ENCODE data around the gene SLC35A5.

SLC35A5 gene

GRCh38 chr3:112572701-112573100, 10.9 kb downstream of the SLC35A5 start:
- no peak for DNase-seq (ENCODE audit: low read depth)

GRCh38 chr3:112579232-112579631, 17.4 kb downstream of the SLC35A5 start:
- DNase-seq (ENCODE audit: low read depth): no peak

GRCh38 chr3:112579697-112580096, 17.9 kb downstream of the SLC35A5 start:
- DNase-seq (ENCODE audit: low read depth): no peak

- peak; percentile 39 for DNase-seq (ENCODE audit: low read depth)
These were observed 20.5 kb downstream of the SLC35A5 start for GRCh38 chr3:112582244-112582874.

GRCh38 chr3:112583105-112583504, 21.3 kb downstream of the SLC35A5 start:
- no peak for DNase-seq (ENCODE audit: low read depth)

GRCh38 chr3:112585782-112586181, 23.9 kb downstream of the SLC35A5 start:
- no peak for DNase-seq (ENCODE audit: low read depth)

- DNase-seq (ENCODE audit: low read depth): no peak
These were observed 25.5 kb downstream of the SLC35A5 start for GRCh38 chr3:112587336-112587735.

GRCh38 chr3:112593258-112593657, 31.4 kb downstream of the SLC35A5 start:
- no peak for DNase-seq (ENCODE audit: low read depth)

GRCh38 chr3:112594856-112595255, 33.0 kb downstream of the SLC35A5 start:
- DNase-seq (ENCODE audit: low read depth): no peak

- DNase-seq (ENCODE audit: low read depth): no peak
These were observed 36.1 kb downstream of the SLC35A5 start for GRCh38 chr3:112597945-112598344.

GRCh38 chr3:112598731-112599130, 36.9 kb downstream of the SLC35A5 start:
- no peak for DNase-seq (ENCODE audit: low read depth)

- DNase-seq (ENCODE audit: low read depth): no peak
These were observed 40.5 kb downstream of the SLC35A5 start for GRCh38 chr3:112602217-112602838.

GRCh38 chr3:112604536-112604935, 42.7 kb downstream of the SLC35A5 start:
- DNase-seq (ENCODE audit: low read depth): peak; percentile 95

GRCh38 chr3:112605285-112605684, 43.4 kb downstream of the SLC35A5 start:
- peak; percentile 64 for DNase-seq (ENCODE audit: low read depth)

GRCh38 chr3:112606098-112606497, 44.3 kb downstream of the SLC35A5 start:
- no peak for DNase-seq (ENCODE audit: low read depth)

GRCh38 chr3:112607863-112608262, 46.0 kb downstream of the SLC35A5 start:
- no peak for DNase-seq (ENCODE audit: low read depth)

GRCh38 chr3:112610121-112610520, 48.3 kb downstream of the SLC35A5 start:
- no peak for DNase-seq (ENCODE audit: low read depth)

- no peak for DNase-seq (ENCODE audit: low read depth)
These were observed 50.1 kb downstream of the SLC35A5 start for GRCh38 chr3:112611752-112612515.

GRCh38 chr3:112615989-112616731, 54.3 kb downstream of the SLC35A5 start:
- DNase-seq (ENCODE audit: low read depth): no peak

GRCh38 chr3:112617285-112617684, 55.4 kb downstream of the SLC35A5 start:
- no peak for DNase-seq (ENCODE audit: low read depth)

- no peak for DNase-seq (ENCODE audit: low read depth)
These were observed 57.5 kb downstream of the SLC35A5 start for GRCh38 chr3:112619295-112619694.

GRCh38 chr3:112623213-112623612, 61.4 kb downstream of the SLC35A5 start:
- no peak for DNase-seq (ENCODE audit: low read depth)

- DNase-seq (ENCODE audit: low read depth): no peak
These were observed 61.9 kb downstream of the SLC35A5 start for GRCh38 chr3:112623717-112624116.
